Activated CD4-positive, alpha-beta T cell treated with anti-CD3 and anti-CD28 coated beads, Interleukin-2, amount 50 U/mL, for 16 hours (primary cell): ENCODE results near the gene TST.

Source experiments
- DNase-seq: peaks from one replicate; pipeline ENCODE4 v3.0.0-alpha.2; 2020

TST gene

DNA sequence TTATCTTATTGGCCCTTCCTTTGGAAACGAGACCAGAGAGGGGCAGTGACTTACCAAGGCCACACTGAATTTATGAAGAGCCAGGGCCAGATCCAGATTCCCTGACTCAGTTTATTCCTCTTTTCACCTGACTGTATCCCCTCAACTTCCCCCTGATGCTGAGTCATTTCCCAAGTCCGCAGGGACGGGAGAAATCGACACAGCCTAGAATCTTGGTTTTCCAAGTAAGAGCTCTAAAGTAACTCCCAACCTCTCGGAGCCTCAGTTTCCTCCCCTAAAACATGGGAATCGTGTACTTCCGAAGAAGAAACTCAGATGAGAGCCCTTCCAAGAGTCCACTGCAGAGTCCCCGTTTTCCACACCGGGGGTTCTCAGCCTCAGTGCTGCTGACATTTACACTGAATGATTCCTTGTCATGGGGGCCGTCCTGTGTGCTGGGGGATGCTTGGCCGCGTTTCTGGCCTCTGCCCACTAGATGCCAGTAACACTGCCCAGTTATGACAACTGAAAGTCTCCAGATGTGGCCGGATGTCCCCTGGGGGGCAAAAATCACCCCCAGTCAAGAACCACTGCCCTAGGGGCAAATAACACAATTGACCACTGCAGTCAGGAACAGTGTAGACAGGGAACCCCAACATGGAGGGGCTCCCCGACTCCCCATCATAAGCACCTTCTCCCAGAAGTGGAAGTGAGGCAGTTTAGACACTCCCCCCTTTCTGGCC lies 11.5 kb upstream of the TST start:
- no peak for DNase-seq

- DNase-seq: no peak
These were observed 9.7 kb upstream of the TST start for GRCh38 chr22:37028692-37029674.

GRCh38 chr22:37027556-37027955 lies 8.3 kb upstream of the TST start:
- DNase-seq: no peak

DNA sequence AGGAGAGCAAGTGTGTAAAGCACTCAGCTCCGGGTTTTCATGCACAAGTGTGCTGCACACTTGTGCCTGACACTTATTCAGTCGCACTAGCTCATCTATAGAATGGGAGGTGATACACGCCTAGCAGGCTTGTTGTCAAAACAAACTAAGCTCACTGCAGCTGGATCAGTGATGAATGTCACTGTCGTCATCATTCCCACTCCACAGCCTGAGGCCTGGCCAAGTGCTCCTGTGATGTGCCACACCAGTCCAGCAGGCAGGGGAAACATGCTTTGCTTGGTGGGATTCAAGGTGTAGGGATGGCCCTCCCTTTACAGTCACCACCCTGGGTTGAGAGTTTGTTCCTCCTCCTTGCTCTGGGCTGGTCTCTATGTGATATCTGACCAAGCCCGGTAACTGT lies 7.1 kb upstream of the TST start:
- DNase-seq: no peak

DNA sequence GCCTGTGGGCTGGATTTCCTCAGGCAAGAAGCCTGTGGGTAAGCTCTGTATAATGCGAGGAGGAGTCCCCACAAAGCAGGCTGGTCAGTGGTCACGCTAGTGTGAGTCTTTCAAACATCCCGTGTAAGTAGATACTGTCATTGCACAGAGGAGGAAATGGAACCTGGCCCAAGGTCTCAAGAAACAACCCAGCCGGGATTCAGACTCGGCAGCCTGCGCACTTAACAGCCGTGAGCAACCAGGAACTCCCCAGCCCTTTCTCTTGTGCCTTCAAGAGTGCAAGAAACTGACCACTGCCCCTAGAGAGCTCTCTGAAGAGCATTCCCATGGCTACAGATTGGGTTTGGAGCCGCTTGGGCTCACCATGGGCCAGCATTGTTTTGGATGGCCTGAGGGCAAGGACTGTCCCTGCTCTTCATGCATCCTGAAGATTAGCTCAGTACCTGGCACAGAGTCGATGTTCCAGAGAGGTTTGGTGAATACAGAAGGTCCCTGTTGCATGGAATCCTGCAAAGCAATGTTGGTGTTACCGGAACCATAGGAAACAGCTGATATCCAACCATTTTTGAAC lies 6.3 kb upstream of the TST start:
- DNase-seq: no peak

DNA sequence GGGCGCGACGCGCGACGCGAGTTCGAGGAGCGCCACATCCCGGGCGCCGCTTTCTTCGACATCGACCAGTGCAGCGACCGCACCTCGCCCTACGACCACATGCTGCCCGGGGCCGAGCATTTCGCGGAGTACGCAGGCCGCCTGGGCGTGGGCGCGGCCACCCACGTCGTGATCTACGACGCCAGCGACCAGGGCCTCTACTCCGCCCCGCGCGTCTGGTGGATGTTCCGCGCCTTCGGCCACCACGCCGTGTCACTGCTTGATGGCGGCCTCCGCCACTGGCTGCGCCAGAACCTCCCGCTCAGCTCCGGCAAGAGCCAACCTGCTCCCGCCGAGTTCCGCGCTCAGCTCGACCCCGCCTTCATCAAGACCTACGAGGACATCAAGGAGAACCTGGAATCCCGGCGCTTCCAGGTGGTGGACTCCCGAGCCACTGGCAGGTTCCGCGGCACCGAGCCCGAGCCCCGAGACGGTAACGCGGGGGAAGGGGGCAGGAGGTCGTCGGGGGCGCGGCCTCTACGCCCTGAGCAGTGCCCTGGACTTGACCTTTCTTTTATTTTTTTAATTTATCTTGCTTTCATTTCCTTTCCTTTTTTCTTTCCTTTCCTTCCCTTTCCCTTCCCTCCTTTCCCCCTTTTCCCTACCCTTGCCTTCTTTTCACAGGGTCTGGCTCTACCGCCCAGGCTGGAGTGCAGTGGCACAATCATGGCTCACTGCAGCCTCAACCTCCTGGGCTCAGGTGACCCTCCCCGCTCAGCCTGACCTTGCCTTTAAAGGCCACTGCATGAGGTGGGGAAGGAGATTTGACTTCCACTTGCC lies 5.3 kb upstream of the TST start:
- DNase-seq: no peak

DNA sequence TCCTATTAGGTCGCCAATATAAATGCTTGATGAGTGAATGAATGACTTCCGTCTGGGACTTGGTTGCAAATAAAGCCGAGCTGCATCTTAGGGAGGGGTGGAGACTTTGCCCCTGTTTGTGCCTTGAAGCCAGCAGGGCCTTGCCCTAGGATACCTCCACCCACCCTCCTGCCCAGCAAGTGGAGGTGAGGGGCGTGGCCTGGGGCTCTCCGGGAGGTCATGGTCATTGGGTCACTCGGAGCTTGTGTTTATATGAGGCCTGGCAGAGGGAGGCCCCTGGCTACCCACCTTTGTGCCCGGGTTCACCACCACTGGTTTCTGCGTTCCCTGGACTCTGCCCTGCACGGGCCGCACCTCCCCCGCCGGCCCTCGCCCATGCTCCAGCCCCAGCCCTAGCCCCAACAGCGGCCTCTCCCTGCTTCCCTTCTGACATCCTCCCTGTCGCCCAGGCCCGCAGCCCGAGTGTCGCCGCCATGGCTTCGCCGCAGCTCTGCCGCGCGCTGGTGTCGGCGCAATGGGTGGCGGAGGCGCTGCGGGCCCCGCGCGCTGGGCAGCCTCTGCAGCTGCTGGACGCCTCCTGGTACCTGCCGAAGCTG lies 4.6 kb upstream of the TST start:
- DNase-seq: no peak

GRCh38 chr22:37022483-37023337 lies 3.5 kb upstream of the TST start:
- DNase-seq: no peak

DNA sequence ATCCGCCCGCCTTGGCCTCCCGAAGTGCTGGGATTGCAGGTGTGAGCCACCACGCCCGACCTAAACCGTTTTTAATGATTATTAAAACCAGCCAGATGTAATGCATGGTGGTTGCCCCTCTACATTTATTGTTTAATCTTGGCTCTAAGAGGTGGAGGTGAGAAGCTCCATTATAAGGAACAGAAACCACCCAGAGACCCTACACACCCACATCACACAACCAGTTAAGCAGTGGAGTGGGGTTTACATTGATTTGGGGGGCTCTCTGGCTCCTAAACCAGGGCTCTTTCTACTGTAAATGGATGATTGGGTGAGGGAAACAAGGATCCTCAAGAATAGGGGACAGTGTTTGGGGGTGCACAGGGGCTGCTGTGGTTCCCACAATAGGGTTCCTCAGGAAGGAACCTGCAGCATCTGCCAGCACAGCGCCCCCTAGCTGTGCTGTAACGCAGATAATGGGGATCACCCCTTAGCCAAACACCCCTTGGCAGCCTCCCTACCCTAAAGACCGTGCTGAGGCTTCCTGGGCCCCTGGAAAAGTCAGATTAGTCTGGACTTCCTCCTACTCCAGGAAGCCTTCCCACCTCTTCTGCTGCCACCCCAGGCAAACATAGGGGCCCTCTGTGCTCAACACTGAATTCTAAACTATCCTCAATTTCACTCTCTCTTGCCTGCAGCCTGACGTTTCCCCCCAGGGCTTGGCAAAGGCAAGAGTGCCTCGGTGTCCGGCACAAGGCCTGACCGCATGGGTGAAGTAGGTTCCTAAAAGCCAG lies 2.6 kb upstream of the TST start:
- peak; percentile 66 for DNase-seq

- DNase-seq: no peak
These were observed 1.8 kb upstream of the TST start for GRCh38 chr22:37021041-37021440.

DNA sequence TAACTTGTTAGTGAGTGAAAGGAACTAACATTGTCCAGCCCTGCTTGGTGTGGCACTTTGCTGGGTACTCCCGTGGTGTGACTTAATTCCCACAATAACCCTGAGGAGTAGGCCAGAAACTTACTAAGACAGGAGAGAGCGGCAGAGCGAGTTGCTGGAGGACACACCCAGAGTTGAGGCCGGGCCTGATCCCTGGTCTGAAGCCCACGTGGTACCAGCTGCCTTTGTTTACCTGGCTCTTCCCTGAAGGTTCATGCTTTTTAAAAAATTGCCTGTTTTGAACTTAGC lies 889 bp upstream of the TST start:
- DNase-seq: no peak

DNA sequence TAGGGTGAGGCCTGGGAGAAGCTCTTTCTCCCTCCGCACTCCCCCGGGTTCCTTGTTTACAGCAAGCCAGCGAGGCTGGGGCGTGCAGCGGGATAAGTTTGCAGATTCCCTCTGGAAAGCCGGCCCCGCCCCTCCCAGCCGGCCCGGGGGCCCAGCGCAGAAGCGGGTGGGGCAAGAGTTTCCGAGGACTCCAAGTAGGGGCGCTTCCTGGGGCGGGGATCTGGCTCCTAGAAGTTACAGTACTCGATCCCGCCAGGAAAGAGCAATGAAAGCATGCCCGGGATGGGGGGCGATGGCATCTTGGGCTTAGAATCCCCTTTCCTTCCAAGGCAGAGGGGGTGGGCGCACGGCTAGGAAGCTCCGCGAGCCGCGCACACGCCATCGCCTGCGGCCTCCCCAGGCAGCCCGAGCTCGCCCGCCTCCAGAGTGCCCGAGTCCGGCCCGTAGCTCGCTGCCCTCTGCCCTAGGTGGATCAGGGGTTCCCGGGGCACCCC lies 385 bp downstream of the TST start:
- DNase-seq: no peak

- no peak for DNase-seq
These were observed 997 bp downstream of the TST start for GRCh38 chr22:37018086-37018814.

- DNase-seq: no peak
These were observed 1.9 kb downstream of the TST start for GRCh38 chr22:37017356-37017755.

DNA sequence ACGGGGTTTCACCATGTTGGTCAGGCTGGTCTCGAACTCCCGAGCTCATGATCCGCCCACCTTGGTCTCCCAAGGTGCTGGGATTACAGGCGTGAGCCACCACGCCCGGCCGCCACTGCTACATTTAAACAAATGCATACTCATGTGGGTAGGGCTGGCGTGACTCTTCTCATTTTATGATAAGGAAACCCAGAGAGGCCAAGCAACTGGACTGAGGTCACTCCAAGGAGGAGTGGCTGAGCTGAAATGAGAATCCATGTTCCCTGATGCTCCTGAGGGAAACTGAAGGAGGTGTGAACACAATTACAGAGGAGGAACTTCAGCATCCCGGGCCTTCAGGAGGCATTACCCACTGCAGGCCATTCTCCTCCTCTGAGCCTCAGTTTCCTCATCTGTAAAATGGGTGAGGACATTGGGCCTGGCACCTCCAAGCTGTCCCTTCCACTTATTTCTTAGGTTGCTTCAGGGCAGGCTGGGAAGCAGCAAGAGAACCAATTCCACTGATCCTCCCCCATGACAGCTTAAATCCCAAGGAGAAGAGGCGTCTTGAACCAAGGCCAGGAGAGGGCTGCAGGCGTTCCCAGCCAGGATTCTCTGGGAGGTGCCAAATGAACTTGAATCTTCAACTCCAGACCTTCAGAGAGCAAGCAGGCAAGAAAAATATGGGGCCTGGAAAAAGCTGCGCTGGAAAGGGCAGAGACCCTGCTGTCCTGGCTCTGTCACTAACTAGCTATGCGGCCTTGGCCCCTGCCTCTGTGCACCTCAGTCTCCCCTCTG lies 2.9 kb downstream of the TST start:
- no peak for DNase-seq

- DNase-seq: no peak
These were observed 3.7 kb downstream of the TST start for GRCh38 chr22:37015587-37015878.

- DNase-seq: no peak
These were observed 4.2 kb downstream of the TST start for GRCh38 chr22:37014835-37015586.

- no peak for DNase-seq
These were observed 4.8 kb downstream of the TST start for GRCh38 chr22:37014415-37014806.

DNA sequence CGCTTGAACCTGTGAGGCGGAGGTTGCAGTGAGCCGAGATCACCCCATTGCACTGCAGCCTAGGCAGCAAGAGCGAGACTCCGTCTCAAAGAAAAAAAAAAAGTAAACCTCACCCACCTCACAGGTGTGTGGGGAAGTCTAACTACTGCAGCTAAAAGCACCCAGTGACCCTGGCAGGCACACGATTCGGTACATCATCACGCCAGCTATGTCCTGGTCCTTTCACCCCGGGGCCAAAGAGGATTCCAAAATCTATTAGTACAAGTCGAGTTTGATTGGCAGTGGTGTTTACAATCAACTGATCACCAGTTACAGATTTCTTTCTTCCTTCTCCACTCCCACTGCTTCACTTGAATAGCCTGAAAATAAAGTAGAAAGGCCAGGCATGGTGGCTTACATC lies 6.3 kb downstream of the TST start:
- no peak for DNase-seq
